Stomach smooth muscle (tissue), 2 donors: ENCODE measurements around the gene SSR1.

Source experiments
- H3K27ac ChIP-seq: one replicate; pipeline ENCODE4 v1.7.0; 2013; ENCODE audit warnings: mild to moderate bottlenecking, low read length, inconsistent platforms
- H3K27me3 ChIP-seq, 2 donors: one replicate each; pipeline ENCODE4 v1.7.0; 2013; ENCODE audit warnings: low read length in 2 of 2; ENCODE audit not compliant: insufficient read depth in 2 of 2, control insufficient read depth in 1 of 2
- H3K36me3 ChIP-seq, 2 donors: one replicate each; pipeline ENCODE4 v1.7.0; 2013; ENCODE audit warnings: low read length in 2 of 2; ENCODE audit not compliant: control insufficient read depth in 2 of 2, insufficient read depth in 2 of 2
- H3K4me1 ChIP-seq: one replicate; pipeline ENCODE4 v1.7.0; 2013; ENCODE audit warnings: low read length; ENCODE audit not compliant: control insufficient read depth, insufficient read depth
- H3K4me3 ChIP-seq, 2 donors: one replicate each; pipeline ENCODE4 v1.7.0; 2013; ENCODE audit warnings: low read length in 2 of 2
- H3K9ac ChIP-seq, 2 donors: one replicate each; pipeline ENCODE4 v1.7.0; 2013; ENCODE audit warnings: low read length in 2 of 2, mild to moderate bottlenecking in 1 of 2
- H3K9me3 ChIP-seq, 2 donors: one replicate each; pipeline ENCODE4 v1.7.0; 2013; ENCODE audit warnings: low read length in 2 of 2; ENCODE audit not compliant: control insufficient read depth in 2 of 2
- donor health status: healthy.
- donor health status: Pancreatic carcinoma.

SSR1 gene

DNA sequence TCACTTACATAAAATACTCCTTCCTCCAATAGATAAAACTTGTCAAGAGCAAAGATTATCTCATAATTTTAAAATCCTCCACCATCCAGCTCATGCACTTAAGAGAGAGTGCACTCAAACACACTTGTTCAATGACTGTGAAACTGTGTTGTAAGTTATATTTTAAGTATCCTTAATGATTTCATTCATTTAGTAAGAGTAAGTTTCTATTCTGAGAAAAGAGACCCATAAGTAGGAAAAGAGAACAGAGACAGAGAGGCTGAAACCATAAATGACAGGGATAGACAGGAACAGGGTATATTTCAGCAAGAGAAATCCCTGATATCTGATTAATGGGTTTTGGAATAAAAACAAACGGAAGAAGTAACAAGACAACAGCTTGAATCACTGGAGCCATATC, 8.2 kb downstream of the SSR1 start:
- no peak overlapping the region for H3K27ac ChIP-seq
- H3K4me1 ChIP-seq = no peaks in the 10 kb centered on the region
- H3K9ac ChIP-seq = no peak overlapping the region
- H3K9me3 ChIP-seq = no peaks in the 10 kb centered on the region
- H3K27me3 ChIP-seq = no peaks in the 10 kb centered on the region
- H3K36me3 ChIP-seq = peaks cover 20 to 49% of the 10 kb centered on the region in 2 donors
- no peak overlapping the region for H3K4me3 ChIP-seq

- Histone ChIP-seq H3K36me3 (peaks cover 26 to 46% of the 10 kb centered on the region in 2 donors), H3K27me3 (no peaks in the 10 kb centered on the region), H3K4me3 (no peak overlapping the region), H3K4me1 (no peaks in the 10 kb centered on the region), H3K9me3 (no peaks in the 10 kb centered on the region), H3K9ac (no peak overlapping the region), H3K27ac (no peak overlapping the region)
These were observed 11.3 kb downstream of the SSR1 start for GRCh38 chr6:7301702-7302101.

- Histone ChIP-seq H3K27me3 (no peaks in the 10 kb centered on the region), H3K27ac (no peak overlapping the region), H3K4me1 (no peaks in the 10 kb centered on the region), H3K9me3 (no peaks in the 10 kb centered on the region), H3K4me3 (no peak overlapping the region), H3K36me3 (peaks cover 31 to 46% of the 10 kb centered on the region in 2 donors), H3K9ac (no peak overlapping the region)
These were observed 12.1 kb downstream of the SSR1 start for GRCh38 chr6:7300926-7301325.

- Histone ChIP-seq H3K4me1 (no peaks in the 10 kb centered on the region), H3K4me3 (no peak overlapping the region), H3K27me3 (no peaks in the 10 kb centered on the region), H3K36me3 (peaks cover 35 to 39% of the 10 kb centered on the region in 2 donors), H3K27ac (no peak overlapping the region), H3K9me3 (no peaks in the 10 kb centered on the region), H3K9ac (no peak overlapping the region)
These were observed 14.9 kb downstream of the SSR1 start for GRCh38 chr6:7298113-7298512.

DNA sequence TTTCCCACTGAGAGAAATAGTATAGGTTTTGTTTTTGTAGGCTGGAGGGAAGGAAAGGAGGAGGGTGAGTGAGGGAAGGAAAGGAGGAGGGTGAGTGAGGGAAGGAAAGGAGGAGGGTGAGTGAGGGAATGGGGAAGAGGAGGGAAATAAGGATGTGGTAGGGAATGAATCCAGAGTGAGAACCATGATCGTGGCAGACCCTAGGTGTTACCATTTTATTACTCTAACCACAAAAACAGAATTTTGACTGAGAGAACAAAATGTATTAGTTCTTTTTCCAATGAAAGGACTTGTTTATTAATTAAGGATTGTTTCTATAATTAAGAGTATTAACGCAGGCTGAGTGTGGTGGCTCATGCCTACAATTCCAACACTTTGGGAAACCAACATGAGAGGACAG, 16.4 kb downstream of the SSR1 start:
- no peaks in the 10 kb centered on the region for H3K4me1 ChIP-seq
- no peaks in the 10 kb centered on the region for H3K9me3 ChIP-seq
- peaks cover 36 to 47% of the 10 kb centered on the region in 2 donors for H3K36me3 ChIP-seq
- no peak overlapping the region for H3K4me3 ChIP-seq
- no peak overlapping the region for H3K27ac ChIP-seq
- no peaks in the 10 kb centered on the region for H3K27me3 ChIP-seq
- no peak overlapping the region for H3K9ac ChIP-seq

DNA sequence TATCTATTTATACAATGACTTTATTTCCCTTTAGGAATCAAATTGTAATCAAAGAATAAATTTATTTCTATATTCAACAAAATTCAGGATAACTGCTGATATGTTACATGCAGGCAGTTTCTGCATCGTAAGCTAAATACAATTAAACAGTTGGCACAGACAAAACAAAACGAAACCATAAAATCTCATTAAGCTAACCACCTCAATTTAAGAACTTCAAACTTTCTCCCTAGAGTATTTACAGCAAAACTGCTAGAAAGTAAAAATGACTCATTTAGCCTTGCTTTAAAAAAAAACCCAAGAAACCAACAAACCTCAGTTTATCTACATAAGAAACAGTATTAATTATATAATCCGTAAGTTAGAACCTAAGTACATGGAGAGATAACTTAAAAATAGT, 17.1 kb downstream of the SSR1 start:
- no peak overlapping the region for H3K4me3 ChIP-seq
- H3K9ac ChIP-seq = no peak overlapping the region
- peaks cover 29 to 40% of the 10 kb centered on the region in 2 donors for H3K36me3 ChIP-seq
- H3K27me3 ChIP-seq = no peaks in the 10 kb centered on the region
- no peaks in the 10 kb centered on the region for H3K9me3 ChIP-seq
- H3K4me1 ChIP-seq = no peaks in the 10 kb centered on the region
- no peak overlapping the region for H3K27ac ChIP-seq

- no peaks in the 10 kb centered on the region for H3K9me3 ChIP-seq
- no peaks in the 10 kb centered on the region for H3K27me3 ChIP-seq
- H3K27ac ChIP-seq = no peak overlapping the region
- no peaks in the 10 kb centered on the region for H3K4me1 ChIP-seq
- no peak overlapping the region for H3K4me3 ChIP-seq
- no peak overlapping the region for H3K9ac ChIP-seq
- H3K36me3 ChIP-seq = peaks cover 36 to 43% of the 10 kb centered on the region in 2 donors
These were observed 20.3 kb downstream of the SSR1 start for GRCh38 chr6:7292596-7293255.

DNA sequence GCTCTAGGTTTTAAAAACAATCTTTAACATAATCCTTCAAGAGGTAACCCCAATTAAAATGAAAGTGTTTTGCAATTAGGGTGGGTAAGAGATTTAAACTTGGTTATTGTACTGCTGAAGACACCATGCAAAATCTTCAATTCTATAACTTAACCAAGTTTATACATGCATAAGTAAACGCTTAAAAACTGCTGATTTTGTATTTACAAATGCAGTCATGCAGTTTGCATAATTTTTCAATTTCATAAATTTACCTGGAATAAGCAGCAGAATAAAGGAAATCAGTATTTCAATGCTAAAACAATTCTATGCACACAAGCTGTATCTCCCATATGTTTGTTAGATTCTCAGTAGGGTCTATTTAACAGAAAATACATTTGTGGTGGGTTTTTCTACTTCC, 22.9 kb downstream of the SSR1 start:
- H3K27ac ChIP-seq = no peak overlapping the region
- no peaks in the 10 kb centered on the region for H3K9me3 ChIP-seq
- H3K27me3 ChIP-seq = no peaks in the 10 kb centered on the region
- H3K36me3 ChIP-seq = peaks cover 32 to 43% of the 10 kb centered on the region in 2 donors
- no peak overlapping the region for H3K4me3 ChIP-seq
- no peak overlapping the region for H3K9ac ChIP-seq
- no peaks in the 10 kb centered on the region for H3K4me1 ChIP-seq

DNA sequence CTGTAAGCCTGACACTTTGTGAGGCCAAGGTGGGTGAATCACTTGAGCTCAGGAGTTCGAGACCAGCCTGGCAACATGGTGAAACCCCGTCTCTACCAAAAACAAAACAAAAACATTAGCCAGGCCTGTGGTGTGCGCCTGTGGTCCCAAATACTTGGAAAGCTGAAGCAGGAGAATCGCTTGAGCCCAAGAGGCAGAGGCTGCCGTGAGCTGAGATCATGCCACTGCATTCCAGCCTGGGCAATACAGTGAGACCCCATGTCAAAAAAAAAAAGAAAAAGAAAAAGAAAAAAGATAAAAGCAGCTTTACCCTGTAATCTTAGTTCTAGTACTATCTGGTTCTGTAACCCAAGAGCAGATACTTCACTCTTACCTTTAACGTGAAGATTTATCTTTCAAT, 27.6 kb downstream of the SSR1 start:
- no peaks in the 10 kb centered on the region for H3K27me3 ChIP-seq
- no peak overlapping the region for H3K9ac ChIP-seq
- no peak overlapping the region for H3K4me3 ChIP-seq
- no peaks in the 10 kb centered on the region for H3K9me3 ChIP-seq
- peaks cover 24 to 32% of the 10 kb centered on the region in 2 donors for H3K36me3 ChIP-seq
- H3K4me1 ChIP-seq = peaks cover 3% of the 10 kb centered on the region
- H3K27ac ChIP-seq = no peak overlapping the region

GRCh38 chr6:7283676-7284075, 29.3 kb downstream of the SSR1 start:
- no peak overlapping the region for H3K27ac ChIP-seq
- H3K36me3 ChIP-seq = peaks cover 17 to 20% of the 10 kb centered on the region in 2 donors
- no peak overlapping the region for H3K9ac ChIP-seq
- peaks cover 8% of the 10 kb centered on the region for H3K4me1 ChIP-seq
- H3K9me3 ChIP-seq = no peaks in the 10 kb centered on the region
- no peak overlapping the region for H3K4me3 ChIP-seq
- no peaks in the 10 kb centered on the region for H3K27me3 ChIP-seq

- Histone ChIP-seq H3K9ac (no peak overlapping the region), H3K27me3 (no peaks in the 10 kb centered on the region), H3K36me3 (peaks cover 11 to 12% of the 10 kb centered on the region in 2 donors), H3K9me3 (no peaks in the 10 kb centered on the region), H3K4me3 (no peak overlapping the region), H3K4me1 (peaks cover 8% of the 10 kb centered on the region), H3K27ac (no peak overlapping the region)
These were observed 30.7 kb downstream of the SSR1 start for GRCh38 chr6:7282097-7282906.
